Right cardiac atrium (tissue), 5 donors: Measurements from ENCODE around the gene SEC63. TPM values are rescaled to one million over a fixed set of nuclear protein-coding genes. Genes with fewer than 3 reads are reported as not detected.
"Not testable (repeated sequence)": the region's sequence is repeated elsewhere in the genome, so short reads cannot be mapped to it uniquely, and the experiment has no call there.

Experiments
- ATAC-seq, 2 donors: fragments of 200-7000 bp; cut with Tn5 transposase; one replicate each; pipeline versions ENCODE4 v1.8.0 to v1.9.1; 2020; ENCODE audit warnings: moderate library complexity in 2 of 2, mild to moderate bottlenecking in 1 of 2
- DNase-seq, 3 donors: peaks; one replicate each; pipeline ENCODE4 v3.0.0-alpha.2; 2020
- H3K27ac ChIP-seq: one replicate; pipeline ENCODE4 v1.5.1; 2013; ENCODE audit warnings: mild to moderate bottlenecking, low read length, control low read depth, moderate library complexity
- H3K27me3 ChIP-seq: one replicate; pipeline ENCODE4 v1.6.1; 2013; ENCODE audit not compliant: control insufficient read depth, insufficient read depth
- H3K4me1 ChIP-seq: one replicate; pipeline ENCODE4 v1.6.1; 2013; ENCODE audit warnings: low read length; ENCODE audit not compliant: control insufficient read depth, insufficient read depth
- H3K4me3 ChIP-seq: one replicate; pipeline ENCODE4 v1.5.1; 2013; ENCODE audit warnings: low read length, control low read depth
- H3K9me3 ChIP-seq: one replicate; pipeline ENCODE4 v1.6.1; 2013; ENCODE audit warnings: low read length; ENCODE audit not compliant: control insufficient read depth
- WGBS: extraction: QIAGEN DNeasy Blood & Tissue Kit; methylation state at CpG from one replicate; pipeline ENCODE4 v1.1.7; 2013; 5-methylcytosine and 5-hydroxymethylcytosine counted together
- intact Hi-C, 4 donors: fragments of 100-400 bp; cut with DNase I; formaldehyde crosslinking; loops; one replicate each; pipeline versions ENCODE4 v1.11.0 to v1.14.0; 2022 to 2023
- polyA plus RNA-seq: library from polyadenylated mRNA; stranded (reverse); fragments of 200-250 nt; gene quantifications from one replicate; pipeline ENCODE4 v1.2.3, GENCODE V29; 2013
- total RNA-seq, 4 donors: library from RNA; stranded (reverse); fragmentation: NEBNext Ultra II Directional; extraction: Animal tissue kit (Norgen Biotek cat#: 25700); gene quantifications; one replicate each; pipeline ENCODE4 v1.2.1, GENCODE V29; 2021
- donor health status: healthy with polysubstance abuse.
- donor health status: DM: no; HTN: yes; CAD: no.
- donor health status: DM: no; HTN: no; CAD: no.
- donor health status: DM: no; HTN: yes; CAD: no; lungs with severe emphysema.
- donor health status: DM: yes; HTN: yes; CAD: no.

The SEC63 gene
- total and polyA plus RNA-seq, 5 donors, result 30.6 to 100 (median 78.3) TPM

DNA sequence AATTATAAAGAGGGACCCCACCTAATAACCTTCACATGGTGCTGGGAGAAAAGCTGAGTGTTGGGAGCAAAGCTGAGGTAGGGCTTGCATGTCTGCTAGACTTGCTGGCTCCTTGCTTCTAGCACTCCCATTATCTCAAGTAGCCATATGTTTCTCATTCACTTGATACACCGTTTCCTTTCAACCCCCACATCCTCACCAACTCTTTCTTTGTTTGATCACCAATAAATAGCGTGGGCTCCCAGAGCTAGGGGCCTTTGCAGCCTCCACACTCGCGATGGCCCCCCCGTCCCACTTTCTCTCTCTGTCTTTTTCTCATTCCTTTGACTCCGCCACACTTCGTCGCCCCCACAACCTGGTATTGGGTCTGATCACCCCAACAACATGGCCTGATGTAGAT lies 32.6 kb upstream of the SEC63 start:
- H3K4me3 ChIP-seq, H3K27ac ChIP-seq, H3K27me3 ChIP-seq, intact Hi-C loops, H3K4me1 ChIP-seq, ATAC-seq, DNase-seq, H3K9me3 ChIP-seq: not testable (repeated sequence)
- WGBS, result 58% methylated on average over 8 of the region's 8 CpGs

DNA sequence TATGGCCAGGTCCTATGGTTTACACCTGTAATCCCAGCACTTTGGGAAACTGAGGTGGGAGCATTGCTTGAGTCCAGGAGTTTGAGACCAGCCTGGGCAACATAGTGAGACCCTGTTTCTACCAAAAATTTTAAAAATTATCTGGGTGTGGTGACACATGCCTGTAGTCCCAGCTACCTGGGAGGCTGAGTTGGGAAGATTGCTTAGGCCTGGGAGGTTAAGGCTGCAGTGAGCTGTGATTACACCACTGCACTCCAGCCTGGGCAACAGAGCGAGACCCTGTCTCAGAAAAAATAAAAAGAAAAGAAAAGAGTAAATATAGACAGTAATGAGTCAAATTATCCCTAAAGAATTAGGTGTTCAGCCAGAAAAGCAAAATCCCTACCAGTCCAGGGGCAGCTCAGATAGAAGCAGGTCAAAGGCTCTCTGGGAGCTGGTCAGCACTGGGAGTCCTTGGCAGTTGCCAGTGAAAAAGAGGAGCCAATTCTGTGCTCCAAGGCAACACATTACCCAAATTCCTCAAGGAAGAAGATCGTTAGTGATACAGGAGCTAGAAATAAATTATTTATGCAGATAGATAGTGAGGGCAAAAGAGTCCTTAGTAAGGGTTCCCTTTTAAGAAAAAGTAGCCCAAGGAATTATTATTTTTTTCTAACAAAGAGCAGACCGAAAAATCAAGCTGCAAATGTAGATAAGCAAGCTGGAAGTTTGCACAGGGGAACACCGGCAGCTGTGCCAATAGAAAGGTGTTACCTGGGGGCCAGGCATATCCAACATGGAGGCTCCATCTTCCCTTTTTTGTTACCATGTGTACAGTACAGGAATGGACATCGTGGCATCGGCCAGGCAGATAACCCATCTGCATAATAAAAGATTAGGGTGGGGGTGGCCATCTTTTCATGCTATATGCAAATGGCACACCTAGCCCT lies 31.4 kb upstream of the SEC63 start:
- intact Hi-C loops, result loop anchor here in 2 of 4 donors (10.0 kb wide), 2 partner anchors 55 to 535 kb away; no protein-coding TSS in a partner anchor
- no peaks in the 10 kb centered on the region for H3K4me1 ChIP-seq
- no peak for ATAC-seq
- H3K9me3 ChIP-seq, result no peaks in the 10 kb centered on the region
- H3K27me3 ChIP-seq, result no peaks in the 10 kb centered on the region
- no peak for DNase-seq
- no peak overlapping the region for H3K27ac ChIP-seq
- H3K4me3 ChIP-seq, result no peak overlapping the region
- 53% methylated on average over 6 of the region's 6 CpGs for WGBS

GRCh38 chr6:107988570-107988969 lies 30.6 kb upstream of the SEC63 start:
- DNase-seq (no peak), ATAC-seq (no peak)
- Histone ChIP-seq H3K4me3 (no peak overlapping the region), H3K9me3 (no peaks in the 10 kb centered on the region), H3K27me3 (no peaks in the 10 kb centered on the region), H3K4me1 (no peaks in the 10 kb centered on the region), H3K27ac (no peak overlapping the region)
- 83% methylated on average over 3 of the region's 3 CpGs for WGBS
- intact Hi-C loops, result loop anchor here in 2 of 4 donors (10.0 kb wide), 2 partner anchors 56 to 536 kb away; no protein-coding TSS in a partner anchor

- no peak overlapping the region for H3K4me3 ChIP-seq
- no peaks in the 10 kb centered on the region for H3K9me3 ChIP-seq
- intact Hi-C loops, result loop anchor here in 2 of 4 donors (10.0 kb wide), 2 partner anchors 57 to 537 kb away; no protein-coding TSS in a partner anchor
- no peak overlapping the region for H3K27ac ChIP-seq
- DNase-seq (no peak), ATAC-seq (no peak)
- 86% methylated on average over 3 of the region's 3 CpGs for WGBS
- H3K27me3 ChIP-seq, result no peaks in the 10 kb centered on the region
- no peaks in the 10 kb centered on the region for H3K4me1 ChIP-seq
These were observed 29.8 kb upstream of the SEC63 start for GRCh38 chr6:107987805-107988204.

- 88% methylated on average over 14 of the region's 14 CpGs for WGBS
These were observed 27.7 kb upstream of the SEC63 start for GRCh38 chr6:107985701-107986100.

GRCh38 chr6:107983811-107984210 lies 25.8 kb upstream of the SEC63 start:
- DNase-seq, result no peak
- WGBS, result 88% methylated on average over 4 of the region's 4 CpGs
- ATAC-seq, result no peak
- Histone ChIP-seq H3K4me3 (no peak overlapping the region), H3K27me3 (no peaks in the 10 kb centered on the region), H3K9me3 (no peaks in the 10 kb centered on the region), H3K4me1 (no peaks in the 10 kb centered on the region), H3K27ac (no peak overlapping the region)
- intact Hi-C loops, result loop anchor here in 3 of 4 donors (5.0 to 10.0 kb wide), 3 partner anchors 61 to 541 kb away; no protein-coding TSS in a partner anchor

More at GRCh38 chr6:107985701-107986100, 27.7 kb upstream of the SEC63 start:
- intact Hi-C loops, result loop anchor here in 2 of 4 donors (10.0 kb wide), 2 partner anchors 59 to 539 kb away; no protein-coding TSS in a partner anchor
- Histone ChIP-seq H3K4me3 (no peak overlapping the region), H3K27me3 (no peaks in the 10 kb centered on the region), H3K27ac (no peak overlapping the region), H3K9me3 (no peaks in the 10 kb centered on the region), H3K4me1 (no peaks in the 10 kb centered on the region)
- no peak for DNase-seq
- ATAC-seq, result no peak

GRCh38 chr6:107982486-107982885 lies 24.5 kb upstream of the SEC63 start:
- no peaks in the 10 kb centered on the region for H3K27me3 ChIP-seq
- intact Hi-C loops, result loop anchor here in 3 of 4 donors (5.0 to 10.0 kb wide), 3 partner anchors 62 to 542 kb away; no protein-coding TSS in a partner anchor

GRCh38 chr6:107981695-107982094 lies 23.7 kb upstream of the SEC63 start:
- 83% methylated on average over 6 of the region's 6 CpGs for WGBS
- DNase-seq (no peak), ATAC-seq (no peak)
- H3K27ac ChIP-seq, result no peak overlapping the region
- H3K9me3 ChIP-seq, result no peaks in the 10 kb centered on the region
- intact Hi-C loops, result loop anchor here in 3 of 4 donors (5.0 to 10.0 kb wide), 3 partner anchors 63 to 543 kb away; no protein-coding TSS in a partner anchor
- no peaks in the 10 kb centered on the region for H3K4me1 ChIP-seq
- no peak overlapping the region for H3K4me3 ChIP-seq
- no peaks in the 10 kb centered on the region for H3K27me3 ChIP-seq

More at GRCh38 chr6:107982486-107982885, 24.5 kb upstream of the SEC63 start:
- no peak overlapping the region for H3K4me3 ChIP-seq
- H3K9me3 ChIP-seq, result no peaks in the 10 kb centered on the region
- no peak overlapping the region for H3K27ac ChIP-seq
- H3K4me1 ChIP-seq, result no peaks in the 10 kb centered on the region
- no peak for DNase-seq
- WGBS, result 68% methylated on average over 1 of the region's 1 CpG
- ATAC-seq, result no peak

- DNase-seq (no peak), ATAC-seq (no peak)
- Histone ChIP-seq H3K27me3 (no peaks in the 10 kb centered on the region), H3K4me3 (no peak overlapping the region), H3K4me1 (no peaks in the 10 kb centered on the region), H3K27ac (no peak overlapping the region), H3K9me3 (no peaks in the 10 kb centered on the region)
- WGBS, result 21% methylated on average over 1 of the region's 1 CpG
- intact Hi-C loops, result loop anchor here in 1 of 4 donors (5.0 kb wide), 1 partner anchor 550 kb away; no protein-coding TSS in a partner anchor
These were observed 19.3 kb upstream of the SEC63 start for GRCh38 chr6:107977283-107977682.

DNA sequence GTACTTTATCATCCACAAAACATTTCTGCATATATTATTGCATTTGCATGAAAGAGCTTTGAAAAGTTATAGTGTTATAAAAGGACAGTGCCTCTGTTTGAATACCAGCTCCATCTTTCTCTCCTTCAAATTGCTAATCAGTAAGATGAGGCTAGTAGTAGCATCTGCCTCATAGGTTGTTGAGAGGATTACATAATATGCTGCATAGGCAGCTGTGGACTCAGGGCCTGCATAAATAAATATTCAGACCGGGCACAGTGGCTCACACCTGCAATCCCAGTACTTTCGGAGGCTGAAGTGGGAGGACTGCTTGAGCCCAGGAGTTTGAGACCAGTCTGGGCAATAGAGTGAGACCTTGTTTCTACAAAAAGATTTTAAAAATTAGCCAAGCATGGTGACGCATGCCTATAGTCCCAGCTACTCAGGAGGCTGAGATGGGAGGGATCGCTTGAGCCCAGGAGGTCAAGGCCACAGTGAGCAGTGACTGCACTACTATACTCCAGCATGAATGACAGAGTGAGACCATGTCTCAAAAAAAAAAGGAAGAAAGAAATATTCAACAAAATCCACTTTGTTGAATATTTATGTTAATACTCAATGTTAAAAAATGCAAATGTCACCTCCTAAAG lies 18.3 kb upstream of the SEC63 start:
- no peak overlapping the region for H3K27ac ChIP-seq
- no peaks in the 10 kb centered on the region for H3K4me1 ChIP-seq
- H3K9me3 ChIP-seq, result no peaks in the 10 kb centered on the region
- DNase-seq (no peak), ATAC-seq (no peak)
- WGBS, result 89% methylated on average over 4 of the region's 4 CpGs
- no peaks in the 10 kb centered on the region for H3K27me3 ChIP-seq
- H3K4me3 ChIP-seq, result no peak overlapping the region
- intact Hi-C loops, result loop anchor here in 1 of 4 donors (5.0 kb wide), 1 partner anchor 551 kb away; no protein-coding TSS in a partner anchor

DNA sequence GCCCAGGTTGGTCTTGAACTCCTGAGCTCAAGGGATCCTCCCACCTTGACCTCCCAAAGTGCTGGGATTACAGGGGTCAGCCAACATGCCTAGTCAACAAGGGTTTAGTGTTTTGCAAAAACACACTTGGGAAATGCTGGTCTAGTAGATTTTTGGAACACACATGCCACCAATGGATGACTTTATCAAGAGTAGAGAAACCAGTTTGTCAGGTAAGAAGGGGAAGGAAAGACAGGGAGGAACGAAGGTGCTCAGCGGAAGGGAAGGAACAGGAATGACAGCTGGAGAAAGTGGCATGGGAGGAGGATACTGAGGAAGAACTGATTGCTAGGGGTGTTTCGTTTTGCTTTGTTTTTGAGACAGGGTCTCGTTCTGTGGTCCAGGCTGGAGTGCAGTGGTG lies 15.6 kb upstream of the SEC63 start:
- intact Hi-C loops, result no loop called here
- no peak for DNase-seq

More for the DNA sequence above, 15.6 kb upstream of the SEC63 start:
- WGBS, result 81% methylated on average over 4 of the region's 4 CpGs
- H3K4me1 ChIP-seq, result no peaks in the 10 kb centered on the region
- H3K27me3 ChIP-seq, result no peaks in the 10 kb centered on the region
- H3K27ac ChIP-seq, result no peak overlapping the region
- no peaks in the 10 kb centered on the region for H3K9me3 ChIP-seq
- H3K4me3 ChIP-seq, result no peak overlapping the region
- ATAC-seq, result no peak
